HG02759 (cell line): ENCODE measurements around the gene TRPM5.
"Not testable (repeated sequence)": the region's sequence is repeated elsewhere in the genome, so short reads cannot be mapped to it uniquely, and the experiment has no call there.

Source experiments
- ATAC-seq: cut with Tn5 transposase; IDR thresholded peaks from one replicate; pipeline ENCODE4 v1.9.1; 2021; ENCODE audit warnings: mild to moderate bottlenecking, moderate library complexity; ENCODE audit not compliant: unreplicated experiment

TRPM5 gene

DNA sequence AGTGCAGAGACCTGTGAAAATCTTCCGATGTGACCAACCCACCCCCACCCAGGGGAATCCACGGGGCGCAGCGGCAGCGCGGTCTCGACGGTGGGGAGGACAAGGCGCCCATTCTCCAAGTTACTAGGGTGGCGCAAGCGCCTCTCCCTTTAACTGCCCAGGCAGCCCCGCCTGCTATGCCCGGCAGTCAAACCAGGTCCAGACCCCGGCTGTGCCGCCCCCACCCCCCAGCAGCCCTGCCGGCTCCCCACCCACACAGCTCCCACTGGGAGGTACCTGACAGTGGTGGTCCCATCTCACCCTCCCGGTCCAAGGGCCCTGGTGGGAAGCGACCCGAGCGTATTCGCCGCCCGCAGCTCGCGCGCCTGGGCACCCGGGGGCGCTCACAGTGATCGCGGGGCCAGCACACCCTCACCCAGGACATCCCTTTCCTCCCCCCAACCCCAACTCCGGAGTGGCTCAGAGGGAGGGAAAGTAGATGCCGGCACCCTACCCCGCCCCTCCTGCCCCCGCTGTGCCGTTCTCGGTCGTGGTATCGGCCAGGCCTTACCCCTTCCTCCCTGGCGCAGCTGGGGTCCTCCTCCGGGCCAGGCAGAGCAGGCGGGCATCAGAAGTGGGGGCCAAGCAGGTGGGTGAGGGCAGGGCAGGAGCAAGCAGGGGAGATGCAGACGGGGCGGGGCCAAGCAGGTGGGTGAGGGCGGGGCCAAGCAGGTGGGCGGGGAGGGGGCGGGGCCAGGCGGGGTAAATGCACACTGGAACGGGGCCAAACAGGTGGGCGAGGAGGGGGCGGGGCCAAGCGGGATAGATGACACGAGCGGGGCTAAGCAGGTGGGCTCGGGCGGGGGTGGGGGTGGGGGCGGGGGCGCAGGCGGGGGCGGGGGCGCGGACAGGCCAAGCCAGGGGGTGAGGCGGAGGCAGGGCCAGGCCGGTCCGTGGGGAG lies at the start of gene TRPM5:
Gene TRPM5 (minus strand): TSS at position 634 of the 940 bp plus-strand sequence. CDS start 21,478 bp downstream, outside the sequence.
- no peak for ATAC-seq

DNA sequence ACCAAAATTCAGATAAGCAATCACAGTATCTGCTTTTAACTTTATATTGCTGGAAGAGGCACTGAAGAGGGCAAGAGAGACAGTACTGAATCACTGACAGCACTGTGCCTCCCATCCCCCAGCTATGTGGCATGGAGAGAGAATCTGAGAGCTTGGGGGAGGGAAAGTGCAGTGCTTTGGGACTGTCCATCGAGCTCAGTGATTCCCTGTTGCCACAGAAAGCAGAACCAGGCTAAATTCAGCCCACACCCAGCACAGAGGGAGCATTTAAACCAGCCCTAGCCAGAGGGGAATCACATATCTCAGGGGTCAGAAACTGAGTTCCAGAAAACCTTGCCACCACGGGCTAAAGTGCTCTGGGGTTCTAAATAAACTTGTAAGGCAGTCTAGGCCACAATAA lies 44.8 kb upstream of the TRPM5 start:
- ATAC-seq = no peak

- no peak for ATAC-seq
Measured at GRCh38 chr11:2488004-2488403, 43.7 kb upstream of the TRPM5 start.

DNA sequence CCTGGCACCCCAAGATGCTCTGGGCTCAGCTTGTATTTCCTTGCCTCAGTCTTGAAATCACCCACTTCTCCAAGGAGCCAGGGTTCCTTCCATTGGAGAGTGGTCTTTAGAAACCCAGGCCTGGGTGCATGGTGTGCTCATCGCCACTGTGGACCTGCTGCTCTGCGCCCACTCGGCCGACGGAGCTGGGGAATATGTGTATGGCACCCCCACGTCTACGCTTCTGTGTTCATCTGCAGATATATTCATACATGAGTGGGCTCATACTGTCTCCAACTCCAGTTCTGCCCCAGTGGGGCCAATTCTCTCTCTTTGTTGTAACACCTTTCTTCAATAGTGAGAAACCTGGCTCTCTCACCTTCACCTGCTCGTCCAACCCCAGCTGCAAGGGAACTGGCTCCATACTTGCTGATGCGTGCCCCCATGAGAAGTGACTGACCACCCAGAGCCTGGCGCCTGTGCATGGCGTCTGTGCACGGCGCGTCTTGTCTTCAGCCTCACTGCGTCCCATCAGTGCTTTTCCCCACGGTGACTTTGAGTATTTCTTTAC lies 40.3 kb upstream of the TRPM5 start:
- ATAC-seq = no peak

DNA sequence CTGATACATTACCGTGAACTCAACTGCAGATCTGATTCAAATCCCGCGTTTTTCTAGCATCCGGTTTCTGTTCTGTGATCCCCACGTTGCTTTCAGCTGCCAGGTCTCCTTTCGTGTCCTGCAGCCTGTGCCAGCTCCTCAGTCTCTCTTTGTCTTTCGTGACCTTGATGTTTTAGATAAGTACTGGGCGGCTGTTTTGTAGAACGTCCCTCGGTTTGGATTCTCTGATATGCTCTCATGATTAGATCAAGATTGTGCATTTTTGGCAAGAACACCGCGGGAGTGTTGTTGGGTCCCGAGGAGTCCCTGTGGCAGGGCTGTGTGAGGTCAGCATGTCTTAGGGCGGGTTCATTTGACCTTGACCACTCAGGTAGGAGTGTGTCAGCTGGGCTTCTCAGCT lies 39.1 kb upstream of the TRPM5 start:
- ATAC-seq = no peak

DNA sequence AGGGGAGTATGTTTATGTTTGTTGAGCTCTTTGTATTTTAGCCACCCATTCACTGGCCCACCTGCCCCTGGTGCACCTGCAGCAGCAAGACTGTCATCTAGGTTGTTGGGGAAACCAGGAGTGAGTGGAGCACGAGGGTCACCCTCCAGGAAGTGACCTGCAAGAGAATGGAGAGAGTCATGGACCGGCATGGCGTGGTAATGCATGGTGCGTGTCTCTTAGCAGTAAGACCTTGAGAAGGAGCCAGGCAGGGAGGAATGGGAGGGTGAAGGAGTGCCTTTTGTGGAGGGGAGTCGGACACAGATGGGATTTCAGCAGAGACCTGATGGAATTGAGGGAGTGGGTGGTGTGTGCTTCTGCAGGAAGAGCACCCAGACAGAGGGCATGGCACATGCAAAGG lies 38.4 kb upstream of the TRPM5 start:
- no peak for ATAC-seq

DNA sequence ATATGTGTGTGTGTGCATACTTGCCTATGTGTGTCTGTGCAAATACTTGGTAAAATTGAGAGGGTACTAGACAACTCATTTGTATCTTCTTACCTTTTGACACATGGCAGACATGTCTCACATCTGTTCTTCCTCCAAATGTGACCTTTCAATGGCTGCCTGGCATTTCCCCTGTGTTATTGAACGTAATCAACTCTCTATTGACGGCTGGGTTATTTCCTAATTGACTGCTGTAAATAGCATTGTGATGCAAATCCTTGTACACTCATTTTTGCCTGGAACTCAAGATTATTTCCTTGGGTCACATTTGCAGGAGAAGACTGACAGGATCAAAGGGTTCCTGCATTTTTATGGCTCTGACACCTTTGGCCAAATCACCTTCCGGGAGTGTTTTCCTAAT lies 37.9 kb upstream of the TRPM5 start:
- ATAC-seq = no peak

GRCh38 chr11:2481253-2481652 lies 36.9 kb upstream of the TRPM5 start:
- ATAC-seq = no peak

GRCh38 chr11:2480874-2481220 lies 36.5 kb upstream of the TRPM5 start:
- ATAC-seq = no peak

- not testable (repeated sequence) for ATAC-seq
Measured at GRCh38 chr11:2480067-2480873, 36.0 kb upstream of the TRPM5 start.

GRCh38 chr11:2477936-2478335 lies 33.6 kb upstream of the TRPM5 start:
- ATAC-seq = no peak

DNA sequence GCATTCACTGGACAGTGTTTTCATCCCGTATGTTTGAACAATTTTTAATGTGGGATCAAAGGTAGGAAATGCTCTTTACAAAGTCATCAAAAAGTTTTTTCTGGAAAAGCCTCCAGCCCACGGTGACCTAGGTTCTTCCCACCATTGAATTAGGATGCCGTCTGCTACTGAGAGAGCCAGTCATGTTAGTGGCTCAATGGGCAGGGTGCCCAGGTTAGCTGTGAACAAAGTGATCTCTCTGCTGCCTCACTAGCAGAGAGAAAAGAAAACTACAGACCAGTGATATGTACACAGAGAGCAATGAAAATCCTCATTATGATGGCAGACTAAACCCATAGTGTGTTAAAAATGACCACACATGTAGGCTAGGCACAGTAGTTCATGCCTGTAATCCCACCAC lies 32.9 kb upstream of the TRPM5 start:
- ATAC-seq = no peak

DNA sequence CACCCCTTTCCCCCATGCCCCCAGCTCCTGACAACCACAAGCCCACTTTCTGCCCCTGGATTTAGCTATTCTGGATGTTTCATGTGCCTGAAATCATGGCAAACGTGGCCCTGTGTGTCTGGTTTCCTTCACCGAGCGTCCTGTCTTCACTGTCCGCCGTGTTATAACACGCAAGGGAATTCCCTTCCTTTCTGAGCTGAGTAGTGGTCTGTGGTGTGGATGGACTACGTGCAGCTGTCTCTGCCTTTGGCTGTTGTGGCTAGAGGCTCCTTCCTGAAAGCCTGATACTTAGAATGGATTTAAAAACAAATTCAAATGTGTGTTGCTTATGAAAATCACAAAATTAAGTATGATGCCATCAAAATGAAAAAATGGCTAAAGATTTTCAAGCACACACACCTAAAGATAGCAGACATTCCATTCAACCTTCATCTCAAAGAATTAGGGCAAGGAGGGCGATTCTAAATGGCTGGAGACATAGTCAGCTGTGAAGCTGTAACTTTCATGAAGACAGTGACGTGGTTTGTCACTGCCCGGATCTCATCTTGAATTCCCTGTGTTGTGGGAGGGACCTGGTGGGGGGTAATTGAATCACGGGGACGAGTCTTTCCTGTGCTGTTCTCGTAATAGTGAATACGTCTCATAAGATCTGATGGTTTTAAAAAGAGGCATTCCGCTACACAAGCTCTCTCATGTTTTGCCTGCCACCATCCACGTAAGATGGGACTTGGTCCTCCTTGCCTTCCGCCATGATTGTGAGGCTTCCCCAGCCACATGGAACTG lies 31.0 kb upstream of the TRPM5 start:
- no peak for ATAC-seq

DNA sequence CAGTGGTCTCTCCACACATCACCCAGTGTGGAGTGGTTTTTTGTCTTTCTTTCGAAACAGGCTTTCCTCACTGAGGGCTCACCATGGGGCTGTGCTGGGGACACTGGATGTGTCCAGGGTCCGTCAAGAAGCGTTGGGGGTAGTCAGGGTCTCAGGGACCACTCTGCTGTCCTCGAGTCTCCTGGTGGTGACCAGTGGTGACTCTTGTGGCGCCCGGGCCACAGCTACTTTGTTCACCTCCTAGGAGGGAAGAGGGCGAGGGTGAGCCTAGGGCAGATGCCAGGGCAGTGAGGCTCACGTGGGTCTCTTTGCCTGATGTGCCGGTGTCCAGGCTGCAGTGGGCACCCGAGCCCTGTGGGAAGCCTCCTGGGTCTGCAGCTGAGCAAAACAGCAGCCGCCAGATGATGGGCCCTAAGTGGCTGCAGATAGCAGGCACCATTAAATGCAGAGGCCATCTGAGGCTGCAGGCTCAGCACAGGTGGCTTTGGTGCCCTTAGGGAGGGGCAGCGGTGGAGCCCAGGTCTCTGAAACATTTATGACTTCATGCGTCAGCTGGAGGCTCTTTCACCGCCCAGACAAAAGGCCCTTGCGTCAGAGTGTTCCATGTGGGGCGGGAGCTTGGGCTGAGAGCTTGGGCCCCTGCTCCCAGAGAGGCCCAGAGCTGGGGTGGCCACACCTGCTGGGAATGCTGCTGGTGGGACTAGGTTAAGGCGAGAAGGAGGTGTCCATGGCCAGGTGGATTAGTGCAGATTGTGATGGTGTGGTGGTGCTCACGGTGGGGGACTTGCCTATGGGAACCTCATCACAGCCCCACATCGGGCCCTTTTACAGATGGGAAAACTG lies 30.0 kb upstream of the TRPM5 start:
- ATAC-seq = no peak

DNA sequence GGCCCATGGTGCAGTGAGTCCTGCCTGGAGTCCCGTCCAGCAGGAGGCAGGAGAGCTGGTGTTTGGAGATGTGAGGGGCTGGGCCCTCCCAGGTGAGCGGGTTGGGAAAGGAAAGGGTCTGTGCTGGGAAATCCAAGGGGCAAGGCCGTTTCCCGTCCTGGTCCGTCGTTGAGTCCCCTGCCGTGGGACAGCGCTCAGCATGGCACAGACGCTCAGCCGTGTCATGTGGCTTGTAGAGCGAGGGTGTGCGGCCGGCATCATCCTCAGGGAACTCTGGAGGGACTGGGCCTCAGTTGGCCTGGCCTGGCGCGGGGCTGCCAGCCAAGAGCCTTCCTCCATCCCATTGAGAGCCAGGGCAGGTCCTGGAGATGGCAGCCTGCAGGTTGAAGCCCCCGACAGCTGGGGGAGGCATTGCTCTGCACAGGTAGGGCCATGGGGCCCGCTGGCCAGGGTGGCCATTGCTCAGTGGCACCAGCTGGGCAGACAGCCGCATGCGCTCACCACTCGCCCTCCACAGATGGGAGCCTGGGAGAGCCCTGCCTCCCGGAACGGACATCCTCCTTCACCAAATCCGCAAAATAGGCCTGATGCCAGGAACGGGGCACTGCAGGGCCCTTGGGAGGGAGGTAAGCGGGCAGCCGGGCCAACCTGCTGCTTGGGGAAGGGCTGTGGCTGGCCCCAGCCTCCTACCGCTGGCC lies 29.2 kb upstream of the TRPM5 start:
- ATAC-seq = no peak

DNA sequence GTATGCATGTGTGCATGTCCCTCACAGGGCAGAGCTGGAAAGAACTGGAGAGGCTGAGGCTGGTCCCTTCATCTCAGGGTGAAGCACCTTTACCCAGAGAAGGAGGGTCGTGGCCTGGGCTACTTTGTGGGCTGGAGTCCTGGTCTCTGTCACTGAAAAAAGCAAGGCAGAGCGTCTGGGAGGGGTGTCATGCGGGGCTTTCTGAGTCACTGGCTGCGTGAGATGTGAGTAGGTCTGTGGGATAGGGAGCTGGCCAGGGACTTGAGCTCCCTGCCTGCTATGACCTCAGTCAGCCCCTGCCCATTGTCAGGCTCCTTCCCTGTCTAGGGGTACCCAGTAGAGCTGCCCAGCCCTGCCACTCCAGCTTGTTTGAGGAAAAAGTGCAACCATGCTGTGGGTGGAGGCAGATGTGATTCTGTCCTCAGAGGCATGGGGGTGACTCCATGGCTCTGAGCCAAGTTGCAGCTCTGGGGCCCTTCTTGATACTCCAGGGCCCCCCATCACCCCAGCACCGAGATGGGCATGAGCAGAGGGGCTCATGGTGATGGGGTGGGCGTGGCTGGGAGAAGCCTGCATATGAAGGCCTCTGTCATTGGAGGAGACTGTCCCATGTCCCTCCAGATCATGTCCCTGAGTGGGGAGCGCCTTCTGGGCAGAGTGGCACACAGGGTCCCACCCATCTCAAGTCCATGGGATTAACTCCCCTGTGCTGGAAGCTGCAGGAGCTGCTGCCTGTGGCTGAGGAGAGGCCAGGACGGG lies 28.3 kb upstream of the TRPM5 start:
- no peak for ATAC-seq

- ATAC-seq = no peak
Measured at GRCh38 chr11:2471804-2472096, 27.4 kb upstream of the TRPM5 start.

GRCh38 chr11:2471048-2471803 lies 26.9 kb upstream of the TRPM5 start:
- ATAC-seq = no peak
